Activated T-helper 9 cell treated with anti-CD3 and anti-CD28 coated beads, Interleukin-2, amount 50 U/mL, for 16 hours (primary cell): Measurements from ENCODE around the gene OIT3.
"Not testable (repeated sequence)": the region's sequence is repeated elsewhere in the genome, so short reads cannot be mapped to it uniquely, and the experiment has no call there.

Experiments used
- DNase-seq: peaks from one replicate; pipeline ENCODE4 v3.0.0-alpha.2; 2020; ENCODE audit warnings: low read depth

OIT3 gene

GRCh38 chr10:72903941-72904446 is 10.5 kb downstream of the OIT3 start:
- DNase-seq = not testable (repeated sequence)

- no peak for DNase-seq
Observed at GRCh38 chr10:72904806-72905205, 11.3 kb downstream of the OIT3 start.

GRCh38 chr10:72906446-72906845 is 12.9 kb downstream of the OIT3 start:
- no peak for DNase-seq

- DNase-seq = no peak
Observed at GRCh38 chr10:72910705-72911104, 17.2 kb downstream of the OIT3 start.

GRCh38 chr10:72911758-72912157 is 18.2 kb downstream of the OIT3 start:
- DNase-seq = no peak

- no peak for DNase-seq
Observed at GRCh38 chr10:72912736-72913135, 19.2 kb downstream of the OIT3 start.

- no peak for DNase-seq
Observed at GRCh38 chr10:72913287-72913686, 19.7 kb downstream of the OIT3 start.

GRCh38 chr10:72917201-72917600 is 23.7 kb downstream of the OIT3 start:
- not testable (repeated sequence) for DNase-seq

GRCh38 chr10:72917803-72918332 is 24.3 kb downstream of the OIT3 start:
- DNase-seq = not testable (repeated sequence)

- DNase-seq = no peak
Observed at GRCh38 chr10:72918352-72918751, 24.8 kb downstream of the OIT3 start.

GRCh38 chr10:72921147-72921683 is 27.7 kb downstream of the OIT3 start:
- DNase-seq = not testable (repeated sequence)

- DNase-seq = no peak
Observed at GRCh38 chr10:72924351-72924750, 30.8 kb downstream of the OIT3 start.

GRCh38 chr10:72925951-72926465 is 32.5 kb downstream of the OIT3 start:
- DNase-seq = no peak

- no peak for DNase-seq
Observed at GRCh38 chr10:72927485-72927884, 33.9 kb downstream of the OIT3 start.

GRCh38 chr10:72928798-72929197 is 35.3 kb downstream of the OIT3 start:
- DNase-seq = no peak

- DNase-seq = no peak
Observed at GRCh38 chr10:72930276-72930675, 36.7 kb downstream of the OIT3 start.

- no peak for DNase-seq
Observed at GRCh38 chr10:72932259-72933015, 38.9 kb downstream of the OIT3 start.

GRCh38 chr10:72935361-72935760 is 41.8 kb downstream of the OIT3 start:
- no peak for DNase-seq

GRCh38 chr10:72943498-72944234 is 50.1 kb downstream of the OIT3 start:
- DNase-seq = no peak

- no peak for DNase-seq
Observed at GRCh38 chr10:72946963-72947362, 53.4 kb downstream of the OIT3 start.

GRCh38 chr10:72948762-72949161 is 55.2 kb downstream of the OIT3 start:
- DNase-seq = no peak

GRCh38 chr10:72951760-72952159 is 58.2 kb downstream of the OIT3 start:
- no peak for DNase-seq

GRCh38 chr10:72952189-72952588 is 58.6 kb downstream of the OIT3 start:
- DNase-seq = no peak
